ENCODE measurements around the gene SPARCL1.
"Not testable (repeated sequence)": the region's sequence is repeated elsewhere in the genome, so short reads cannot be mapped to it uniquely, and the experiment has no call there.

The SPARCL1 gene

GRCh38 chr4:87529187-87529586, at the start of gene SPARCL1:
Gene SPARCL1 (minus strand): TSS chr4:87529376. CDS start chr4:87499574, 29,802 bp downstream.
- Histone ChIP-seq H3K27ac (ENCODE audit: low read length) (no peak within 1 kb of the TSS), H3K4me3 (ENCODE audit: low read length) (no peak within 1 kb of the TSS), H3K36me3 (ENCODE audit: control insufficient read depth, insufficient read depth, low read length) (no peaks in the 10 kb centered on the region), H3K9me3 (ENCODE audit: control insufficient read depth, insufficient read depth, low read length) (no peaks in the 10 kb centered on the region; the same call in 1 of the 2 replicates), H3K4me1 (ENCODE audit: control insufficient read depth, insufficient read depth, low read length) (no peaks in the 10 kb centered on the region), H3K27me3 (ENCODE audit: control insufficient read depth, insufficient read depth, low read length) (no peaks in the 10 kb centered on the region)
- WGBS (ENCODE audit: insufficient coverage, insufficient read length), result no CpG with 5 or more reads among the region's 4 CpGs
- DNase-seq (ENCODE audit: low read depth, low spot score), result no peak

- Histone ChIP-seq H3K27me3 (ENCODE audit: control insufficient read depth, insufficient read depth, low read length) (no peaks in the 10 kb centered on the region), H3K4me3 (ENCODE audit: low read length) (no peak overlapping the region), H3K36me3 (ENCODE audit: control insufficient read depth, insufficient read depth, low read length) (no peaks in the 10 kb centered on the region), H3K27ac (ENCODE audit: low read length) (no peak overlapping the region), H3K4me1 (ENCODE audit: control insufficient read depth, insufficient read depth, low read length) (no peaks in the 10 kb centered on the region), H3K9me3 (ENCODE audit: control insufficient read depth, insufficient read depth, low read length) (no peaks in the 10 kb centered on the region)
- no peak for DNase-seq (ENCODE audit: low read depth, low spot score)
Observed at GRCh38 chr4:87575983-87576382, 46.8 kb upstream of the SPARCL1 start.

DNA sequence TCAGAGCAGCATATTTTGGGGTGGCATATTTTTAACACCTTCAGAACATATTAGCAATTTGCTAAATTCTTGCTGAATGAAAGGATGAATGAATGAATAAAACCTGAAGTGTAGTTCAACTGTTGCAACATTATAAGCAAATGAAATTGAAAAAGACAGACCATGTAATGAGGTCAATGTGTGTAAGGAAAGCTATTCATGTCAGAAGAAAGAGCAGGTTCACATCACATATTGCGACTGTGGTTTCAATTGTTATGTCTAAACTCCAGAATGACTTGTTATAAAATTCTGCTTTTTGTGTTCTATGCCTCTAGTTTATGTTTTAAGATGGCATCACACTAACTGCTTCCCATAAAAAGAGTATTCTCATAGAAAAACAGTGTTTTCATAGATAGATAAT, 46.2 kb upstream of the SPARCL1 start:
- no peaks in the 10 kb centered on the region for H3K27me3 ChIP-seq (ENCODE audit: control insufficient read depth, insufficient read depth, low read length)
- no peak for DNase-seq (ENCODE audit: low read depth, low spot score)
- no peak overlapping the region for H3K4me3 ChIP-seq (ENCODE audit: low read length)
- H3K4me1 ChIP-seq (ENCODE audit: control insufficient read depth, insufficient read depth, low read length), result no peaks in the 10 kb centered on the region
- WGBS (ENCODE audit: insufficient coverage, insufficient read length), result no CpG with 5 or more reads among the region's 1 CpG
- no peak overlapping the region for H3K27ac ChIP-seq (ENCODE audit: low read length)
- no peaks in the 10 kb centered on the region for H3K9me3 ChIP-seq (ENCODE audit: control insufficient read depth, insufficient read depth, low read length)
- H3K36me3 ChIP-seq (ENCODE audit: control insufficient read depth, insufficient read depth, low read length), result no peaks in the 10 kb centered on the region

GRCh38 chr4:87574996-87575395, 45.8 kb upstream of the SPARCL1 start:
- DNase-seq (ENCODE audit: low read depth, low spot score), result no peak
- Histone ChIP-seq H3K27ac (ENCODE audit: low read length) (no peak overlapping the region), H3K9me3 (ENCODE audit: control insufficient read depth, insufficient read depth, low read length) (no peaks in the 10 kb centered on the region), H3K36me3 (ENCODE audit: control insufficient read depth, insufficient read depth, low read length) (no peaks in the 10 kb centered on the region), H3K4me1 (ENCODE audit: control insufficient read depth, insufficient read depth, low read length) (no peaks in the 10 kb centered on the region), H3K4me3 (ENCODE audit: low read length) (no peak overlapping the region), H3K27me3 (ENCODE audit: control insufficient read depth, insufficient read depth, low read length) (no peaks in the 10 kb centered on the region)
- WGBS (ENCODE audit: insufficient coverage, insufficient read length), result no CpG with 5 or more reads among the region's 3 CpGs

GRCh38 chr4:87574376-87574775, 45.2 kb upstream of the SPARCL1 start:
- H3K36me3 ChIP-seq (ENCODE audit: control insufficient read depth, insufficient read depth, low read length); H3K27ac ChIP-seq (ENCODE audit: low read length); H3K27me3 ChIP-seq (ENCODE audit: control insufficient read depth, insufficient read depth, low read length); H3K9me3 ChIP-seq (ENCODE audit: control insufficient read depth, insufficient read depth, low read length); H3K4me1 ChIP-seq (ENCODE audit: control insufficient read depth, insufficient read depth, low read length); DNase-seq (ENCODE audit: low read depth, low spot score); H3K4me3 ChIP-seq (ENCODE audit: low read length): not testable (repeated sequence)

DNA sequence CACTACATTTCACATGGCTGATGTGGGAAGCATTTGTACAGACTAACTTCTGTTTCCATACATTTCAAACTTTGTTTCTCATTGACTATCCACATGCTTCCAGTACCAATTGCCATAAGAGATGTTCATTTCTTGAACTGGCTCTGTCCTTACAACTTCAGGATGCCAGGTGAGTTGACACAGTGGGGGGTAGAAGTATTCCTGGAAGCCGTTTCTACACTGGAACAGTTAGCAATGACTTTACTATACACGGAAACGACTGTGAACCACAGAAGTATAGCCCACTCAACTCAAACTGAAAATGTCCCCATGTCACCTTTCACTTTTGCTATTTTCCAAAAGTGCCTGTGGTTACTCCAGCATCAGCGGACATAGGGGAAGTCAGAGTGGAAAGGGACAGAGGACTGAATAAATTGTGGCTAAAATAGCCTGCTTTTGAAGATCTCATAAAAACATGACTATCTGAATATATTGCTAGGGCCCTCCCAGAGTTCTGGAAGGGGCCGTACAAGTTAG, 41.2 kb upstream of the SPARCL1 start:
- no peaks in the 10 kb centered on the region for H3K27me3 ChIP-seq (ENCODE audit: control insufficient read depth, insufficient read depth, low read length)
- no peak overlapping the region for H3K27ac ChIP-seq (ENCODE audit: low read length)
- no CpG with 5 or more reads among the region's 5 CpGs for WGBS (ENCODE audit: insufficient coverage, insufficient read length)
- no peaks in the 10 kb centered on the region for H3K4me1 ChIP-seq (ENCODE audit: control insufficient read depth, insufficient read depth, low read length)
- no peak overlapping the region for H3K4me3 ChIP-seq (ENCODE audit: low read length)
- no peaks in the 10 kb centered on the region for H3K36me3 ChIP-seq (ENCODE audit: control insufficient read depth, insufficient read depth, low read length)
- H3K9me3 ChIP-seq (ENCODE audit: control insufficient read depth, insufficient read depth, low read length), result no peaks in the 10 kb centered on the region
- DNase-seq (ENCODE audit: low read depth, low spot score), result no peak

- Histone ChIP-seq H3K36me3 (ENCODE audit: control insufficient read depth, insufficient read depth, low read length) (no peaks in the 10 kb centered on the region), H3K4me3 (ENCODE audit: low read length) (no peak overlapping the region), H3K4me1 (ENCODE audit: control insufficient read depth, insufficient read depth, low read length) (no peaks in the 10 kb centered on the region), H3K27ac (ENCODE audit: low read length) (no peak overlapping the region), H3K27me3 (ENCODE audit: control insufficient read depth, insufficient read depth, low read length) (no peaks in the 10 kb centered on the region), H3K9me3 (ENCODE audit: control insufficient read depth, insufficient read depth, low read length) (no peaks in the 10 kb centered on the region)
- WGBS (ENCODE audit: insufficient coverage, insufficient read length), result no CpG with 5 or more reads among the region's 2 CpGs
- no peak for DNase-seq (ENCODE audit: low read depth, low spot score)
Observed at GRCh38 chr4:87567191-87567590, 38.0 kb upstream of the SPARCL1 start.

DNA sequence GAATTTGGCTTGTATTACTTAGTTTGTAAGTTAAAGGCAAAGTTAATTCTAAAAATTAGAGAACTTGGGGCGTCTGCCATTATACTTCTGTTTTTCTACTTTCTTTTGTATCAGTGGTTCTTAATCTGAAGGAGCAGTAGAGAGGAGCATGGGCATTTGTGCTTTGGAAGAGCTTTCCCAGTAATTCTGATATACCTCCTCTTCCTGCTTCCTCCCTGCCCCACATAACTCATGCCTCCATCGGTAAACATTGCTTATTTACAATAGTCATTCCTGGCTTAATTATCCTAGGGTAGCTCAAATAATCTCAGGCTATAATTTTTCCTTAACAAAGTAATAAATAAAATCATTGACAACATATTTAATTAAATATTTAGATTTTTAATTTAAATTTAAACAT, 37.1 kb upstream of the SPARCL1 start:
- Histone ChIP-seq H3K36me3 (ENCODE audit: control insufficient read depth, insufficient read depth, low read length) (no peaks in the 10 kb centered on the region), H3K4me3 (ENCODE audit: low read length) (no peak overlapping the region), H3K9me3 (ENCODE audit: control insufficient read depth, insufficient read depth, low read length) (no peaks in the 10 kb centered on the region), H3K4me1 (ENCODE audit: control insufficient read depth, insufficient read depth, low read length) (no peaks in the 10 kb centered on the region), H3K27me3 (ENCODE audit: control insufficient read depth, insufficient read depth, low read length) (no peaks in the 10 kb centered on the region), H3K27ac (ENCODE audit: low read length) (no peak overlapping the region)
- no CpG with 5 or more reads among the region's 2 CpGs for WGBS (ENCODE audit: insufficient coverage, insufficient read length)
- DNase-seq (ENCODE audit: low read depth, low spot score), result no peak

DNA sequence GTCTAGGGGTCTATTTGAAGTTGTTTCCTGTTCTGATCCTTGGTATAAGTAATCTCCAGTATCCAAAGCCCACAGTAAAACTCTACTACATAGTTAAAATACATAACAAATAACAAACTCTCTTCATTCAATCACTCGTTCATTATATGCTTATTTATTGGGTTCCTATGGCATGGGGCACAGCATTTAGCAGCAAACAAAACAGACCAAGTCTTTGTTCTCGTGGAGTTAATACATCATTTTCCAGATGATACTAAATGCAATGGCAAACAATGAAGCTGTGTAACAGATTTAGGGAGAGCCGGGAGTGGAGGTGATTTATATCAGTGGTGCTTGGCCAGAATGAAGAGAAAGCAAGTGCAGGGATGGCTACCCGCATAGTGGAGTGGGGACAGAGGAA, 36.6 kb upstream of the SPARCL1 start:
- no peak for DNase-seq (ENCODE audit: low read depth, low spot score)

DNA sequence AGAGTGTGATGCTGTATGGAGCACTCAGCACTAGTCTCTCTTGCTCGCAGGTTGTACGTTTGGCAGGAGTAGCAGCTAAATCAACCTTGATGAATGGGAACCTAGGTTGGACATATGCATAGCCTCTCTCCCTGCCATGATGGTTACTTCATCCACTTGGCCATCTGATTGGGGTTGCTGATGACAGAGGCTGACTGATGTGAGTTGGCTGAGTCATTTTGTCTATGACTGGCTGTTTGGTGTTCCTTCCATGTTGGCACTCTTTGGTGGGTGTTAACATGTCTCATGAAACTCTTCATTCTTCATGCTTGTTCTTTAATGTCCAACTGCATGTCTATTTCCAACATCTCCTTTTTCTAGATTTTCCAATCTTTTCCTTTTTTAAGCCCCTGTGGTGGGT, 31.6 kb upstream of the SPARCL1 start:
- Histone ChIP-seq H3K27me3 (ENCODE audit: control insufficient read depth, insufficient read depth, low read length) (no peaks in the 10 kb centered on the region), H3K4me3 (ENCODE audit: low read length) (no peak overlapping the region), H3K36me3 (ENCODE audit: control insufficient read depth, insufficient read depth, low read length) (no peaks in the 10 kb centered on the region), H3K27ac (ENCODE audit: low read length) (no peak overlapping the region), H3K4me1 (ENCODE audit: control insufficient read depth, insufficient read depth, low read length) (peaks cover 1% of the 10 kb centered on the region; the same call in 1 of the 2 replicates), H3K9me3 (ENCODE audit: control insufficient read depth, insufficient read depth, low read length) (no peaks in the 10 kb centered on the region)
- no CpG with 5 or more reads among the region's 2 CpGs for WGBS (ENCODE audit: insufficient coverage, insufficient read length)
- DNase-seq (ENCODE audit: low read depth, low spot score), result no peak

More for the DNA sequence above, 36.6 kb upstream of the SPARCL1 start:
- Histone ChIP-seq H3K36me3 (ENCODE audit: control insufficient read depth, insufficient read depth, low read length) (no peaks in the 10 kb centered on the region), H3K27me3 (ENCODE audit: control insufficient read depth, insufficient read depth, low read length) (no peaks in the 10 kb centered on the region), H3K4me1 (ENCODE audit: control insufficient read depth, insufficient read depth, low read length) (no peaks in the 10 kb centered on the region), H3K27ac (ENCODE audit: low read length) (no peak overlapping the region), H3K4me3 (ENCODE audit: low read length) (no peak overlapping the region), H3K9me3 (ENCODE audit: control insufficient read depth, insufficient read depth, low read length) (no peaks in the 10 kb centered on the region)
- WGBS (ENCODE audit: insufficient coverage, insufficient read length), result 100% methylated on average over 1 of the region's 4 CpGs

- Histone ChIP-seq H3K4me1 (ENCODE audit: control insufficient read depth, insufficient read depth, low read length) (peaks cover 1% of the 10 kb centered on the region; the same call in 1 of the 2 replicates), H3K27me3 (ENCODE audit: control insufficient read depth, insufficient read depth, low read length) (no peaks in the 10 kb centered on the region), H3K4me3 (ENCODE audit: low read length) (no peak overlapping the region), H3K36me3 (ENCODE audit: control insufficient read depth, insufficient read depth, low read length) (no peaks in the 10 kb centered on the region), H3K9me3 (ENCODE audit: control insufficient read depth, insufficient read depth, low read length) (no peaks in the 10 kb centered on the region), H3K27ac (ENCODE audit: low read length) (no peak overlapping the region)
- WGBS (ENCODE audit: insufficient coverage, insufficient read length), result no CpG with 5 or more reads among the region's 8 CpGs
- DNase-seq (ENCODE audit: low read depth, low spot score), result peak; percentile 35
Observed at GRCh38 chr4:87559090-87559837, 30.1 kb upstream of the SPARCL1 start.

Measured in iPS DF 6.9 (cell line).